ENCODE results near the gene RABGAP1L.
"Not testable (repeated sequence)": the region's sequence is repeated elsewhere in the genome, so short reads cannot be mapped to it uniquely, and the experiment has no call there.

Gene RABGAP1L

GRCh38 chr1:174795806-174796205 lies 636.5 kb downstream of the RABGAP1L start:
- no peak for DNase-seq (ENCODE audit: low read depth in 1 of 2, low spot score in 1 of 2)

GRCh38 chr1:174797398-174797797 lies 638.1 kb downstream of the RABGAP1L start:
- no peak for DNase-seq (ENCODE audit: low read depth in 1 of 2, low spot score in 1 of 2)

GRCh38 chr1:174799136-174799479 lies 639.8 kb downstream of the RABGAP1L start:
- no peak for DNase-seq (ENCODE audit: low read depth in 1 of 2, low spot score in 1 of 2)

- no peak for DNase-seq (ENCODE audit: low read depth in 1 of 2, low spot score in 1 of 2)
Observed at GRCh38 chr1:174800216-174800851, 641.0 kb downstream of the RABGAP1L start.

GRCh38 chr1:174800876-174801275 lies 641.6 kb downstream of the RABGAP1L start:
- no peak for DNase-seq (ENCODE audit: low read depth in 1 of 2, low spot score in 1 of 2)

- DNase-seq (ENCODE audit: low read depth in 1 of 2, low spot score in 1 of 2): no peak
Observed at GRCh38 chr1:174809755-174810280, 650.5 kb downstream of the RABGAP1L start.

GRCh38 chr1:174812016-174812415 lies 652.7 kb downstream of the RABGAP1L start:
- no peak for DNase-seq (ENCODE audit: low read depth in 1 of 2, low spot score in 1 of 2)

- no peak for DNase-seq (ENCODE audit: low read depth in 1 of 2, low spot score in 1 of 2)
Observed at GRCh38 chr1:174812656-174813055, 653.3 kb downstream of the RABGAP1L start.

- no peak for DNase-seq (ENCODE audit: low read depth in 1 of 2, low spot score in 1 of 2)
Observed at GRCh38 chr1:174815036-174815435, 655.7 kb downstream of the RABGAP1L start.

GRCh38 chr1:174815474-174815908 lies 656.2 kb downstream of the RABGAP1L start:
- DNase-seq (ENCODE audit: low read depth in 1 of 2, low spot score in 1 of 2): no peak

- not testable (repeated sequence) for DNase-seq (ENCODE audit: low read depth in 1 of 2, low spot score in 1 of 2)
Observed at GRCh38 chr1:174816621-174817020, 657.3 kb downstream of the RABGAP1L start.

- no peak for DNase-seq (ENCODE audit: low read depth in 1 of 2, low spot score in 1 of 2)
Observed at GRCh38 chr1:174818014-174818616, 658.8 kb downstream of the RABGAP1L start.

- no peak for DNase-seq (ENCODE audit: low read depth in 1 of 2, low spot score in 1 of 2)
Observed at GRCh38 chr1:174818951-174819350, 659.6 kb downstream of the RABGAP1L start.

GRCh38 chr1:174819596-174819995 lies 660.3 kb downstream of the RABGAP1L start:
- no peak for DNase-seq (ENCODE audit: low read depth in 1 of 2, low spot score in 1 of 2)

- DNase-seq (ENCODE audit: low read depth in 1 of 2, low spot score in 1 of 2): no peak
Observed at GRCh38 chr1:174825127-174825526, 665.8 kb downstream of the RABGAP1L start.

GRCh38 chr1:174825806-174826205 lies 666.5 kb downstream of the RABGAP1L start:
- no peak for DNase-seq (ENCODE audit: low read depth in 1 of 2, low spot score in 1 of 2)

GRCh38 chr1:174828264-174828663 lies 668.9 kb downstream of the RABGAP1L start:
- no peak for DNase-seq (ENCODE audit: low read depth in 1 of 2, low spot score in 1 of 2)

GRCh38 chr1:174829990-174830389 lies 670.7 kb downstream of the RABGAP1L start:
- no peak for DNase-seq (ENCODE audit: low read depth in 1 of 2, low spot score in 1 of 2)

GRCh38 chr1:174836543-174836942 lies 677.2 kb downstream of the RABGAP1L start:
- DNase-seq (ENCODE audit: low read depth in 1 of 2, low spot score in 1 of 2): no peak

GRCh38 chr1:174837386-174837785 lies 678.1 kb downstream of the RABGAP1L start:
- no peak for DNase-seq (ENCODE audit: low read depth in 1 of 2, low spot score in 1 of 2)

GRCh38 chr1:174839211-174839610 lies 679.9 kb downstream of the RABGAP1L start:
- no peak for DNase-seq (ENCODE audit: low read depth in 1 of 2, low spot score in 1 of 2)

- no peak for DNase-seq (ENCODE audit: low read depth in 1 of 2, low spot score in 1 of 2)
Observed at GRCh38 chr1:174841747-174842146, 682.4 kb downstream of the RABGAP1L start.
